Spinal cord (tissue), 10 donors: Measurements from ENCODE around the gene HES4. TPM values are rescaled to one million over a fixed set of nuclear protein-coding genes. Genes with fewer than 3 reads are reported as not detected.
A peak's percentile ranks its signal among the peaks of the same experiment; 100 is the strongest.

Experiments used
- DNase-seq, 6 donors: peaks; one replicate each; pipeline versions ENCODE4 v3.0.0 to v3.0.0-alpha.2; 2013 to 2015; ENCODE audit warnings: low spot score in 6 of 6, low read depth in 4 of 6
- H3K27ac ChIP-seq: one replicate; pipeline ENCODE4 v1.5.1; 2013; ENCODE audit warnings: low read depth, low read length, control low read depth
- H3K27me3 ChIP-seq: one replicate; pipeline ENCODE4 v1.6.1; 2013; ENCODE audit warnings: low read length; ENCODE audit not compliant: control insufficient read depth, insufficient read depth
- H3K36me3 ChIP-seq: one replicate; pipeline ENCODE4 v1.6.1; 2013; ENCODE audit warnings: low read length; ENCODE audit not compliant: control insufficient read depth, insufficient read depth
- H3K4me1 ChIP-seq: one replicate; pipeline ENCODE4 v1.6.1; 2013; ENCODE audit warnings: low read length; ENCODE audit not compliant: control insufficient read depth, insufficient read depth
- H3K4me3 ChIP-seq: one replicate; pipeline ENCODE4 v1.5.1; 2013; ENCODE audit warnings: low read depth, low read length, control low read depth
- H3K9me3 ChIP-seq: one replicate; pipeline ENCODE4 v1.6.1; 2013; ENCODE audit warnings: low read length; ENCODE audit not compliant: control insufficient read depth, insufficient read depth
- WGBS: methylation state at CpG from one replicate; pipeline ENCODE4 v1.1.5; 2013; ENCODE audit warnings: missing lambda C conversion rate; ENCODE audit not compliant: insufficient coverage; 5-methylcytosine and 5-hydroxymethylcytosine counted together
- polyA plus RNA-seq, 2 donors: library from polyadenylated mRNA; unstranded; fragments of 120-200 nt; gene quantifications; one replicate each; pipeline ENCODE4 v1.2.1, GENCODE V29; 2013; ENCODE audit not compliant: insufficient read length in 2 of 2
- total RNA-seq, 2 donors: library from RNA; depleted of rRNA in 1 of 2; stranded (reverse); fragments of 120-200 nt in 1 of 2; fragments of >200 nt in 1 of 2; gene quantifications; one replicate each; pipeline versions ENCODE4 v1.2.3 to v1.2.4, GENCODE V29; 2013 to 2014
- donor health status: healthy.

Gene HES4
- total and polyA plus RNA-seq, 4 donors, result 12.3 to 77.1 (median 73.2) TPM

- Histone ChIP-seq H3K27me3 (no peaks in the 10 kb centered on the region), H3K9me3 (no peaks in the 10 kb centered on the region), H3K27ac (no peak overlapping the region), H3K4me1 (peaks cover 73% of the 10 kb centered on the region), H3K36me3 (peaks cover 74% of the 10 kb centered on the region), H3K4me3 (no peak overlapping the region)
- DNase-seq, result no peak
- 50% methylated on average over 18 of the region's 21 CpGs for WGBS
Observed at GRCh38 chr1:1026599-1027413, 26.9 kb upstream of the HES4 start.

- H3K4me3 ChIP-seq, result no peak overlapping the region
Observed at GRCh38 chr1:1025730-1026129, 25.8 kb upstream of the HES4 start.

GRCh38 chr1:1024771-1025699, 25.1 kb upstream of the HES4 start:
- H3K27ac ChIP-seq, result peak overlapping the region; percentile 71
- H3K4me3 ChIP-seq, result no peak overlapping the region
- no peaks in the 10 kb centered on the region for H3K9me3 ChIP-seq
- 32% methylated on average over 23 of the region's 31 CpGs for WGBS
- H3K27me3 ChIP-seq, result no peaks in the 10 kb centered on the region
- H3K4me1 ChIP-seq, result peaks cover 76% of the 10 kb centered on the region
- peak in 2 of 6 donors; percentile 46 to 77 for DNase-seq
- peaks cover 74% of the 10 kb centered on the region for H3K36me3 ChIP-seq

More at GRCh38 chr1:1025730-1026129, 25.8 kb upstream of the HES4 start:
- no peaks in the 10 kb centered on the region for H3K27me3 ChIP-seq
- no peak overlapping the region for H3K27ac ChIP-seq
- H3K36me3 ChIP-seq, result peaks cover 74% of the 10 kb centered on the region
- WGBS, result 73% methylated on average over 7 of the region's 10 CpGs
- DNase-seq, result no peak
- no peaks in the 10 kb centered on the region for H3K9me3 ChIP-seq
- H3K4me1 ChIP-seq, result peaks cover 73% of the 10 kb centered on the region

GRCh38 chr1:1024149-1024770, 24.4 kb upstream of the HES4 start:
- Histone ChIP-seq H3K4me1 (peaks cover 76% of the 10 kb centered on the region), H3K36me3 (peaks cover 74% of the 10 kb centered on the region), H3K4me3 (no peak overlapping the region), H3K27me3 (no peaks in the 10 kb centered on the region), H3K9me3 (no peaks in the 10 kb centered on the region), H3K27ac (peak overlapping the region; percentile 71)
- 80% methylated on average over 9 of the region's 9 CpGs for WGBS
- no peak for DNase-seq

- Histone ChIP-seq H3K36me3 (peaks cover 71% of the 10 kb centered on the region), H3K4me1 (peaks cover 82% of the 10 kb centered on the region), H3K27ac (no peak overlapping the region), H3K27me3 (no peaks in the 10 kb centered on the region), H3K9me3 (no peaks in the 10 kb centered on the region), H3K4me3 (no peak overlapping the region)
- 65% methylated on average over 13 of the region's 13 CpGs for WGBS
- no peak for DNase-seq
Observed at GRCh38 chr1:1023700-1024099, 23.8 kb upstream of the HES4 start.

GRCh38 chr1:1022302-1023009, 22.6 kb upstream of the HES4 start:
- no peak overlapping the region for H3K4me3 ChIP-seq
- peaks cover 61% of the 10 kb centered on the region for H3K36me3 ChIP-seq
- H3K4me1 ChIP-seq, result peaks cover 77% of the 10 kb centered on the region
- H3K9me3 ChIP-seq, result no peaks in the 10 kb centered on the region
- no peak overlapping the region for H3K27ac ChIP-seq
- WGBS, result 84% methylated on average over 16 of the region's 27 CpGs
- no peak for DNase-seq
- no peaks in the 10 kb centered on the region for H3K27me3 ChIP-seq

GRCh38 chr1:1021920-1022259, 22.0 kb upstream of the HES4 start:
- Histone ChIP-seq H3K27me3 (no peaks in the 10 kb centered on the region), H3K27ac (no peak overlapping the region), H3K4me3 (no peak overlapping the region), H3K9me3 (no peaks in the 10 kb centered on the region), H3K4me1 (peaks cover 71% of the 10 kb centered on the region), H3K36me3 (peaks cover 56% of the 10 kb centered on the region)
- no peak for DNase-seq
- 100% methylated on average over 9 of the region's 10 CpGs for WGBS

GRCh38 chr1:1021010-1021919, 21.4 kb upstream of the HES4 start:
- 10% methylated on average over 23 of the region's 33 CpGs for WGBS
- no peaks in the 10 kb centered on the region for H3K27me3 ChIP-seq
- H3K4me1 ChIP-seq, result peaks cover 65% of the 10 kb centered on the region
- no peaks in the 10 kb centered on the region for H3K9me3 ChIP-seq
- DNase-seq, result peak in 2 of 6 donors; percentile 74 to 78
- H3K36me3 ChIP-seq, result peaks cover 49% of the 10 kb centered on the region
- peak overlapping the region; percentile 33 for H3K27ac ChIP-seq
- H3K4me3 ChIP-seq, result peak overlapping the region; percentile 50
